ENCODE results near the gene SLCO3A1. TPM values are rescaled to one million over a fixed set of nuclear protein-coding genes. Genes with fewer than 3 reads are reported as not detected.

The SLCO3A1 gene
- total RNA-seq, 1 donor: 8.6 TPM

- TF ChIP-seq, protein P1, sequence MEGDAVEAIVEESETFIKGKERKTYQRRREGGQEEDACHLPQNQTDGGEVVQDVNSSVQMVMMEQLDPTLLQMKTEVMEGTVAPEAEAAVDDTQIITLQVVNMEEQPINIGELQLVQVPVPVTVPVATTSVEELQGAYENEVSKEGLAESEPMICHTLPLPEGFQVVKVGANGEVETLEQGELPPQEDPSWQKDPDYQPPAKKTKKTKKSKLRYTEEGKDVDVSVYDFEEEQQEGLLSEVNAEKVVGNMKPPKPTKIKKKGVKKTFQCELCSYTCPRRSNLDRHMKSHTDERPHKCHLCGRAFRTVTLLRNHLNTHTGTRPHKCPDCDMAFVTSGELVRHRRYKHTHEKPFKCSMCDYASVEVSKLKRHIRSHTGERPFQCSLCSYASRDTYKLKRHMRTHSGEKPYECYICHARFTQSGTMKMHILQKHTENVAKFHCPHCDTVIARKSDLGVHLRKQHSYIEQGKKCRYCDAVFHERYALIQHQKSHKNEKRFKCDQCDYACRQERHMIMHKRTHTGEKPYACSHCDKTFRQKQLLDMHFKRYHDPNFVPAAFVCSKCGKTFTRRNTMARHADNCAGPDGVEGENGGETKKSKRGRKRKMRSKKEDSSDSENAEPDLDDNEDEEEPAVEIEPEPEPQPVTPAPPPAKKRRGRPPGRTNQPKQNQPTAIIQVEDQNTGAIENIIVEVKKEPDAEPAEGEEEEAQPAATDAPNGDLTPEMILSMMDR (IDR thresholded peaks at IDR 0.05; ENCODE audit: insufficient read depth, low read depth, low read length): no peak
- H3K4me3 ChIP-seq (ENCODE audit: low read depth, low read length): no peak overlapping the region
- no peak for DNase-seq (ENCODE audit: low read depth)
Measured at GRCh38 chr15:92165001-92165346, 311.5 kb downstream of the SLCO3A1 start.

- H3K4me3 ChIP-seq (ENCODE audit: low read depth, low read length): no peak overlapping the region
- no peak for DNase-seq (ENCODE audit: low read depth)
- TF ChIP-seq, protein P1 (IDR thresholded peaks at IDR 0.05; ENCODE audit: insufficient read depth, low read depth, low read length): no peak
Measured at GRCh38 chr15:92166029-92166428, 312.5 kb downstream of the SLCO3A1 start.

GRCh38 chr15:92166751-92167405 lies 313.4 kb downstream of the SLCO3A1 start:
- no peak overlapping the region for H3K4me3 ChIP-seq (ENCODE audit: low read depth, low read length)
- TF ChIP-seq, protein P1 (IDR thresholded peaks at IDR 0.05; ENCODE audit: insufficient read depth, low read depth, low read length): no peak
- DNase-seq (ENCODE audit: low read depth): no peak

DNA sequence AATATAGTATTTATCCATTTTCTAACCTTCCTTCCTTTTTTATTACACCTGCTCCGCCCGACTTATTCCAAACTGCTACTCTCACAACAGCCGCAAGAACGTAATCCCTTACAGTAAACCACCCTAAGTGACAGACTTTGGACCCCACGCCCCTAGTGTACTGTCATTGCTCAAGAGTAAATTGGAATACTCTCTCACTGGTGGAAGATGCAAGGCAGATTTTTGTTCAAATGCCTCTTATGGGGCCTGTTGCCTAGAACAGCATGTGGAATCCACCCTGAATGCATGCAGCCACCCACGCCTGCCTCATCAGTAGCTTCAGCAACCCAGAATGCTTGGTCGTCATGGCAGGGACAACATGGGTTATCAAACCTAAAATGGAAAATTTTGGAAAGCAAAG lies 313.9 kb downstream of the SLCO3A1 start:
- no peak for DNase-seq (ENCODE audit: low read depth)
- no peak overlapping the region for H3K4me3 ChIP-seq (ENCODE audit: low read depth, low read length)
- TF ChIP-seq, protein P1 (IDR thresholded peaks at IDR 0.05; ENCODE audit: insufficient read depth, low read depth, low read length): no peak

DNA sequence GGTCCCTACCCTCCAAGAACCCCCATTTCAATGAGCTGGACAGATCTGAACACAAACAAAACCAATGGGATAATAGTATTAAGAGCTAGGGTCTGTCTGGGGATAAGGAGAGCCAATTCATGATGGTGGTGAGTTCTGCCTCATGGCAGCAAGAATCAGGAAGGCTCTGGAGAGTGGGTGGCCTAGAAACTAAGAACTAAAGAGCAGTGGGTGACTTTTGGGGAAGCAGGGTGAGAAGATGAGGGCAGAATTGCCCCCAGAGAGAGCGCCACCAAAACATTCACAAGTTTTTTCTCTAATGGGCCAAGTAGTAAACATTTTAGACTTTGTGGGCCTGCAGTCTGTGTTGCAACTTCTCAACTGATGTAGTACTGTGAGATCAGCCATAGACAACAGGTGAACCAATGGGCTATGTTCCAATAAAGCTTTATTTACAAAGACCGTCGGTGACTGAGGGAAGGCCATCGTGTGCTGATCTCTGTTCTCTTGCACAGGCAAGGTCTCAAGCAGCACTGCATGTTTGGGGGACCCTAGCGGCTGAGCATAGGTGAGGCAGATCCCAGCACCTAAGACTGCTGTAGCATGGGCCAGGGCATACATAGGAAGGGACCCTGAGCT lies 314.7 kb downstream of the SLCO3A1 start:
- TF ChIP-seq, protein P1 (IDR thresholded peaks at IDR 0.05; ENCODE audit: insufficient read depth, low read depth, low read length): no peak
- H3K4me3 ChIP-seq (ENCODE audit: low read depth, low read length): no peak overlapping the region
- DNase-seq (ENCODE audit: low read depth): no peak

DNA sequence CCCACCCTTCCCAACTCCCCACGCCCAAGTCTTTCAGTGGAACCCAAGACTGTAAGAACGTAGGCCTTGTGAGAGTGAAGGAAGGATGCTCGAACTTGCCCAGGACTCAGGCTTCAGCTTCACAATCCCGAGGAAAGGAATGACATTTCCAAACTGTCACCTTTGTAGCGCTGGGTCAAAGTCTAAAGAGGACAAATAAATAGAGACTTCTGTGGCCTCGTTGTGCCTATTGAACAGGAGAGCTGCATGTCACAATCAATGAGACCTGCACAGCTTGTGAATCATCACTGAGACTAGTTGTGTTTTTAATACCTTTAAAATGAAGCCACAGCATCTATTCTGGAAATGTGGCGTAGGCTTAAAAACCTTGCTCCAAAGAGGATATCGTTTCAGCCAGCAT lies 317.4 kb downstream of the SLCO3A1 start:
- no peak for DNase-seq (ENCODE audit: low read depth)
- TF ChIP-seq, protein P1 (IDR thresholded peaks at IDR 0.05; ENCODE audit: insufficient read depth, low read depth, low read length): no peak
- no peak overlapping the region for H3K4me3 ChIP-seq (ENCODE audit: low read depth, low read length)

- no peak for DNase-seq (ENCODE audit: low read depth)
- TF ChIP-seq, protein P1 (IDR thresholded peaks at IDR 0.05; ENCODE audit: insufficient read depth, low read depth, low read length): no peak
- H3K4me3 ChIP-seq (ENCODE audit: low read depth, low read length): no peak overlapping the region
Measured at GRCh38 chr15:92178911-92179310, 325.4 kb downstream of the SLCO3A1 start.

All from fibroblast of villous mesenchyme (primary cell).